Stomach (tissue), 4 donors: Measurements from ENCODE around the gene NPHP4.
A peak's percentile ranks its signal among the peaks of the same experiment; 100 is the strongest.

ENCODE experiments used
- CTCF ChIP-seq, 7 experiments: fragments of 450-650 bp in 4 of 7; fragments of 200-600 bp in 3 of 7; sonication (generic) in 3 of 7; IDR thresholded peaks; one replicate each; pipeline ENCODE4 v1.5.1; 2016 to 2019; ENCODE audit warnings: antibody characterized with exemption in 7 of 7, control low read depth in 2 of 7, mild to moderate bottlenecking in 1 of 7
- EP300 ChIP-seq: sonication (generic); formaldehyde crosslinking; IDR thresholded peaks from one replicate; pipeline ENCODE4 v1.6.1; 2017; ENCODE audit warnings: antibody characterized with exemption
- POLR2A ChIP-seq, 4 donors: fragments of 450-650 bp; IDR thresholded peaks; one replicate each; pipeline ENCODE4 v1.6.1; 2016; ENCODE audit warnings: antibody characterized with exemption in 4 of 4, control low read depth in 2 of 4, mild to moderate bottlenecking in 1 of 4, moderate library complexity in 1 of 4

GRCh38 chr1:6041432-6042062 is 49.3 kb upstream of the NPHP4 start:
- TF ChIP-seq POLR2A (IDR thresholded peaks at IDR 0.05) (no peak), CTCF (IDR thresholded peaks at IDR 0.05) (peak in 3 of 7 experiments; percentile 9 to 22 (median 18)), EP300 (no peak)
